ENCODE measurements around the gene NUDT1. TPM values are rescaled to one million over a fixed set of nuclear protein-coding genes. Genes with fewer than 3 reads are reported as not detected.

NUDT1 gene
- total and polyA plus RNA-seq, 2 donors (not counting 3 experiments of a cell fraction or from before 2014, with no cell fraction given): 23.9 to 25.9 TPM

DNA sequence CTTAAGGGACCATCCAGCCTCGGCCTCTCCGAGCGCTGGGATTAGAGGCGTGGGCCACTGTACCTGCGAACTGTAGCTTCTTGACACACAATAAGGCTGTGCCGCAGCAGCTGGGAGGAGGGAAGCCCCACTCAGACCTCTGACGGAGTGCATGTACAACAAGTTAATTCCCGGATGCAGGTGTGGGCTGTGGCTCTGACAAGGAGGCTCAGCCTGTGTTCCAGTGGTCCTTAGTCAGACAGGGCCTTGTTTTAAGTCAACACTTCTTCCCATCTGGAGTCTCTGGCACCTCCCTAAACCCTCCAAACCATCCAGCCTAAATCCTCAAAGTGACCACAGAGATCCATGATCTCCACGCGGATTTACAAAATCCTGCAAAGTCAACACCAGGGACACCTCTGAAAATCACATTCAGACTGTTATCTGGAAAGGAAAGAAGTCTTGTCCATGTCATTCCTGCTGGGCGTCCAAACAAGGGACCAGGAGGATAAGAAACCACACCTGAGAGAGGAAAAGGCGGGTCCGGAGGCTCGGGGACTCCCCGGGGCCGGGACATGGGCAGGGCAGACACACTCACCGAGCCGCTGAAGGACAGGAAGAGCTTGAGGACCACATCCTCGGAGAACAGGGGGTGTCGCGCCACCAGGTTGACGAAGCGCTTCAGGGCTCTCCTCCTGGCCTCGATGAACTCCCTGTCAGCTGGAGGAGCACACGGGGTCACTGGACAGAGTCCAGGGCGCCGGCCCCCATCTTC is 29.4 kb downstream of the NUDT1 start:
- dilution Hi-C loops (cut with MboI; ENCODE audit: extremely low pct_ligation_motif_present, low sequenced_read_pairs): no loop called here
- TF ChIP-seq, protein P1, sequence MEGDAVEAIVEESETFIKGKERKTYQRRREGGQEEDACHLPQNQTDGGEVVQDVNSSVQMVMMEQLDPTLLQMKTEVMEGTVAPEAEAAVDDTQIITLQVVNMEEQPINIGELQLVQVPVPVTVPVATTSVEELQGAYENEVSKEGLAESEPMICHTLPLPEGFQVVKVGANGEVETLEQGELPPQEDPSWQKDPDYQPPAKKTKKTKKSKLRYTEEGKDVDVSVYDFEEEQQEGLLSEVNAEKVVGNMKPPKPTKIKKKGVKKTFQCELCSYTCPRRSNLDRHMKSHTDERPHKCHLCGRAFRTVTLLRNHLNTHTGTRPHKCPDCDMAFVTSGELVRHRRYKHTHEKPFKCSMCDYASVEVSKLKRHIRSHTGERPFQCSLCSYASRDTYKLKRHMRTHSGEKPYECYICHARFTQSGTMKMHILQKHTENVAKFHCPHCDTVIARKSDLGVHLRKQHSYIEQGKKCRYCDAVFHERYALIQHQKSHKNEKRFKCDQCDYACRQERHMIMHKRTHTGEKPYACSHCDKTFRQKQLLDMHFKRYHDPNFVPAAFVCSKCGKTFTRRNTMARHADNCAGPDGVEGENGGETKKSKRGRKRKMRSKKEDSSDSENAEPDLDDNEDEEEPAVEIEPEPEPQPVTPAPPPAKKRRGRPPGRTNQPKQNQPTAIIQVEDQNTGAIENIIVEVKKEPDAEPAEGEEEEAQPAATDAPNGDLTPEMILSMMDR (IDR thresholded peaks at IDR 0.05; ENCODE audit: extremely low read depth in 1 of 2, insufficient read depth in 1 of 2, low read depth in 1 of 2, low read length in 2 of 2): no peak
- POLR2A ChIA-PET: interaction anchor here (1.0 kb wide), 1 partner anchor 34 kb away, joined by 3 read pairs; no protein-coding TSS in a partner anchor
- Histone ChIP-seq H3K9me3 (replicated peaks; ENCODE audit: control insufficient read depth, insufficient read depth, low read length) (no peaks in the 10 kb centered on the region), H3K27me3 (ENCODE audit: control insufficient read depth in 2 of 2, insufficient read depth in 2 of 2, low read length in 2 of 2) (no peaks in the 10 kb centered on the region), H3K4me2 (ENCODE audit: insufficient read depth, low read length) (no peak overlapping the region), H3K4me1 (ENCODE audit: control insufficient read depth, extremely low read depth, insufficient read depth, low read length) (peaks cover 5% of the 10 kb centered on the region), H4K20me1 (replicated peaks; ENCODE audit: control insufficient read depth, extremely low read depth, insufficient read depth, low read length) (no peaks in the 10 kb centered on the region), H3K27ac (ENCODE audit: insufficient read depth, low read depth, low read length) (no peak overlapping the region), H3K9me1 (replicated peaks; ENCODE audit: control insufficient read depth, extremely low read depth, insufficient read depth, low read length) (no peaks in the 10 kb centered on the region), H2AFZ (ENCODE audit: low read depth, low read length) (no peak overlapping the region), H3K9ac (replicated peaks; ENCODE audit: extremely low read depth, insufficient read depth, low read length) (no peak overlapping the region), H3K36me3 (ENCODE audit: control insufficient read depth in 2 of 2, extremely low read depth in 1 of 2, insufficient read depth in 2 of 2, low read length in 2 of 2) (peaks cover 0 to 6% of the 10 kb centered on the region in 2 experiments), H3K4me3 (replicated peaks in 1 of 3; ENCODE audit: insufficient read depth in 1 of 3, low read depth in 1 of 3, low read length in 3 of 3) (no peak overlapping the region), H3K79me2 (ENCODE audit: control insufficient read depth, insufficient read depth, low read length) (no peaks in the 10 kb centered on the region)
- intact Hi-C loops (cut with micrococcal nuclease): no loop called here
- no TSS peak for BruUV-seq (replicated peaks)
- CTCF ChIA-PET: no interaction called here
- FAIRE-seq (no peak), DNase-seq (ENCODE audit: low read depth, low spot score) (no peak)

DNA sequence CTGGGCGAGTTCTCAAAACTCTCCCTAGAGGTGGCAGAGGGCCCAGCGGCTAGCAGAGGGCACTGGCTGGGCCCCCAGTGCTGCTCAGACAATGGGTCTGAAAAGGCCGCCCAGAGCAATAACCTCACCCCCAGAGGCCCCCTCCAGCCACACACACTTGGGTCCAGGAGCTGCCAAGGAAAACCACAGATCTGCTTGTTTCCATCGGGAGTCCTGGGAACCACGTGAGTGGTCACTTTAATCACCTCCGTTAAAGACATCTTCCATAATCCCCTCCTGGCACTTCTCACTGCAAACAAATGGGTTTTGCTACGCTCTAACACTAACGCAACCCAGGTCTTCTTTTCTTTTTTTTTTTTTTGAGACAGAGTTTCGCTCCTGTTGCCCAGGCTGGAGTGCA is 30.0 kb downstream of the NUDT1 start:
- ChIA-PET POLR2A (no interaction called here), CTCF (no interaction called here)
- intact Hi-C loops (cut with micrococcal nuclease) (no loop called here), dilution Hi-C loops (cut with MboI; ENCODE audit: extremely low pct_ligation_motif_present, low sequenced_read_pairs) (no loop called here)
- no peaks in the 10 kb centered on the region for H3K9me1 ChIP-seq (replicated peaks; ENCODE audit: control insufficient read depth, extremely low read depth, insufficient read depth, low read length)
- TF ChIP-seq EZH2 (IDR thresholded peaks at IDR 0.05; ENCODE audit: borderline replicate concordance, low read depth, low read length, severe bottlenecking) (no peak), POLR2AphosphoS5 (IDR thresholded peaks at IDR 0.05; ENCODE audit: insufficient read depth, low read depth, low read length) (no peak), FOS (IDR thresholded peaks at IDR 0.05; ENCODE audit: borderline replicate concordance, insufficient read depth, low read length) (no peak), JUN (IDR thresholded peaks at IDR 0.05; ENCODE audit: borderline replicate concordance, insufficient read depth, insufficient read length, low read depth) (no peak), GATA2 (IDR thresholded peaks at IDR 0.05; ENCODE audit: insufficient read depth, insufficient read length, low read depth, low read length) (no peak), POLR2A (IDR thresholded peaks at IDR 0.05; ENCODE audit: low read depth, low read length) (no peak), MYC (IDR thresholded peaks at IDR 0.05; ENCODE audit: low read depth, low read length) (no peak)
- TF ChIP-seq, protein P2, sequence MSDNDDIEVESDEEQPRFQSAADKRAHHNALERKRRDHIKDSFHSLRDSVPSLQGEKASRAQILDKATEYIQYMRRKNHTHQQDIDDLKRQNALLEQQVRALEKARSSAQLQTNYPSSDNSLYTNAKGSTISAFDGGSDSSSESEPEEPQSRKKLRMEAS (IDR thresholded peaks at IDR 0.05; ENCODE audit: insufficient read depth, insufficient read length): no peak
- TF ChIP-seq, protein P1 (IDR thresholded peaks at IDR 0.05; ENCODE audit: extremely low read depth in 1 of 2, insufficient read depth in 1 of 2, low read depth in 1 of 2, low read length in 2 of 2): no peak
- FAIRE-seq (no peak), DNase-seq (ENCODE audit: low read depth, low spot score) (no peak)
- BruUV-seq (replicated peaks): no TSS peak
- no peak overlapping the region for H3K27ac ChIP-seq (ENCODE audit: insufficient read depth, low read depth, low read length)
- H3K9me3 ChIP-seq (replicated peaks; ENCODE audit: control insufficient read depth, insufficient read depth, low read length): no peaks in the 10 kb centered on the region
- no peak overlapping the region for H3K4me3 ChIP-seq (replicated peaks in 1 of 3; ENCODE audit: insufficient read depth in 1 of 3, low read depth in 1 of 3, low read length in 3 of 3)
- H3K27me3 ChIP-seq (ENCODE audit: control insufficient read depth in 2 of 2, insufficient read depth in 2 of 2, low read length in 2 of 2): no peaks in the 10 kb centered on the region
- no peaks in the 10 kb centered on the region for H4K20me1 ChIP-seq (replicated peaks; ENCODE audit: control insufficient read depth, extremely low read depth, insufficient read depth, low read length)
- peaks cover 0 to 6% of the 10 kb centered on the region in 2 experiments for H3K36me3 ChIP-seq (ENCODE audit: control insufficient read depth in 2 of 2, extremely low read depth in 1 of 2, insufficient read depth in 2 of 2, low read length in 2 of 2)
- H3K4me2 ChIP-seq (ENCODE audit: insufficient read depth, low read length): no peak overlapping the region
- H3K79me2 ChIP-seq (ENCODE audit: control insufficient read depth, insufficient read depth, low read length): no peaks in the 10 kb centered on the region
- H2AFZ ChIP-seq (ENCODE audit: low read depth, low read length): no peak overlapping the region
- H3K4me1 ChIP-seq (ENCODE audit: control insufficient read depth, extremely low read depth, insufficient read depth, low read length): peaks cover 3% of the 10 kb centered on the region
- H3K9ac ChIP-seq (replicated peaks; ENCODE audit: extremely low read depth, insufficient read depth, low read length): no peak overlapping the region

All from endothelial cell of umbilical vein (primary cell).